Bronchial epithelial cell (primary cell): ENCODE data around the gene PARS2. TPM values are rescaled to one million over a fixed set of nuclear protein-coding genes. Genes with fewer than 3 reads are reported as not detected.

Experiments
- DNase-seq: peaks from one replicate; pipeline ENCODE4 v3.0.0-alpha.2; 2010; ENCODE audit warnings: low read depth
- FAIRE-seq: peaks from 2 replicates; lab custom pipeline; 2011; peaks lifted over from hg19 to GRCh38; lab: Jason Lieb, UNC
- H3K27me3 ChIP-seq: 2 replicates; pipeline ENCODE4 v1.5.1; 2011; ENCODE audit warnings: low read length; ENCODE audit not compliant: control insufficient read depth, insufficient read depth
- H3K36me3 ChIP-seq: 2 replicates; pipeline ENCODE4 v1.5.1; 2011; ENCODE audit warnings: low read length; ENCODE audit not compliant: control insufficient read depth, insufficient read depth
- H3K4me3 ChIP-seq: 2 replicates; pipeline ENCODE4 v1.5.1; 2011; ENCODE audit warnings: mild to moderate bottlenecking, low read depth, low read length, control low read depth
- total RNA-seq: library from RNA; depleted of rRNA; stranded (reverse); fragments of >200 nt; gene quantifications from 2 replicates; pipeline ENCODE4 v1.2.1, GENCODE V29; 2014
- TF ChIP-seq, protein P1 (sequence below): IDR thresholded peaks from 2 replicates; pipeline ENCODE4 v1.5.1; 2011; ENCODE audit warnings: mild to moderate bottlenecking, moderate library complexity, low read length, control low read depth, inconsistent platforms; ENCODE audit not compliant: insufficient read depth, severe bottlenecking

Gene PARS2
- total RNA-seq, 1 donor from 2014 or later = 5.3 TPM

DNA sequence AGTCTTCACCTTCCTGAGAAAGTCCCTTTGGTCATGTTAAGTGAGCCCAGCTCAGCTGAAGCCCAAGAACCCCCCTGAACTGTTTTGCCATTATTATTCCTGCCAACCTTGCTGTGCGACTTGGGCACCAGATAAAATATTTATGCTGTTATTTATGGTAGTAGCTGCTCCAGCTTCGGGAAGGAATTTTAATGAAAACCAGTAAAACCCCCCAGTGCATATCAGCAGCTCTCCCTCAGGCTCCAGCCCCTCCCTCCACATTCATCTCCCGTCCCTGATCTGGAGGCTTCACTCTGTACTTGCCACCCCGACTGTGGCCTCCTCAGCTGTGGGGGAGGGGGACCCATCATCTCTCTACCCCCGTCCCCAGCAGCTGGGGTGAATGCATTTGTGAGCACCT, 24.1 kb upstream of the PARS2 start:
- Histone ChIP-seq H3K4me3 (no peak overlapping the region), H3K27me3 (no peaks in the 10 kb centered on the region), H3K36me3 (peaks cover 1% of the 10 kb centered on the region)
- FAIRE-seq (no peak), DNase-seq (no peak)
- TF ChIP-seq, protein P1, sequence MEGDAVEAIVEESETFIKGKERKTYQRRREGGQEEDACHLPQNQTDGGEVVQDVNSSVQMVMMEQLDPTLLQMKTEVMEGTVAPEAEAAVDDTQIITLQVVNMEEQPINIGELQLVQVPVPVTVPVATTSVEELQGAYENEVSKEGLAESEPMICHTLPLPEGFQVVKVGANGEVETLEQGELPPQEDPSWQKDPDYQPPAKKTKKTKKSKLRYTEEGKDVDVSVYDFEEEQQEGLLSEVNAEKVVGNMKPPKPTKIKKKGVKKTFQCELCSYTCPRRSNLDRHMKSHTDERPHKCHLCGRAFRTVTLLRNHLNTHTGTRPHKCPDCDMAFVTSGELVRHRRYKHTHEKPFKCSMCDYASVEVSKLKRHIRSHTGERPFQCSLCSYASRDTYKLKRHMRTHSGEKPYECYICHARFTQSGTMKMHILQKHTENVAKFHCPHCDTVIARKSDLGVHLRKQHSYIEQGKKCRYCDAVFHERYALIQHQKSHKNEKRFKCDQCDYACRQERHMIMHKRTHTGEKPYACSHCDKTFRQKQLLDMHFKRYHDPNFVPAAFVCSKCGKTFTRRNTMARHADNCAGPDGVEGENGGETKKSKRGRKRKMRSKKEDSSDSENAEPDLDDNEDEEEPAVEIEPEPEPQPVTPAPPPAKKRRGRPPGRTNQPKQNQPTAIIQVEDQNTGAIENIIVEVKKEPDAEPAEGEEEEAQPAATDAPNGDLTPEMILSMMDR = no peak

- Histone ChIP-seq H3K27me3 (no peaks in the 10 kb centered on the region), H3K4me3 (no peak overlapping the region), H3K36me3 (peaks cover 1% of the 10 kb centered on the region)
- FAIRE-seq = no peak
- TF ChIP-seq, protein P1 = no peak
- no peak for DNase-seq
These were observed 23.3 kb upstream of the PARS2 start for GRCh38 chr1:54787604-54788003.

GRCh38 chr1:54786778-54787177, 22.5 kb upstream of the PARS2 start:
- Histone ChIP-seq H3K4me3 (no peak overlapping the region), H3K27me3 (no peaks in the 10 kb centered on the region), H3K36me3 (peaks cover 3% of the 10 kb centered on the region)
- TF ChIP-seq, protein P1 = no peak
- DNase-seq (no peak), FAIRE-seq (no peak)

DNA sequence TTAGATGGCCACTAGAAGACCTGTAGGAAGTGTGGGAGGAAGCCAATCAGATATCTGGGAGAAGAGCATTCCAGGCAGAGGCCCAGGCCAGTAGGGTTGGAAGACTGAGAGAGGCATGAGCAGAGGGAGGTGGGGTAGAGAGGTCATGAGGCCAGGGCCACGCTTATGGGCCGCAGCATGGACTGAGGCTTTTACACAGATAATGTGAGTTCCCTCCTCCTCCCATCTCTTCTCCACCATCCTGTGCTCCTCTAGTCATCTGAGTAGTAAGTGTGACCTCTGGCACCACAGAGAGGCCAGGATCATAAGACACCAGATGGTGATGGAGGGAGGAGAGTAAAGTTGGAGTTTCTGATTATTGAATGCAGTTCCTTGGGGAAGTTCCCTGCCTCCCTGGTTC, 19.7 kb upstream of the PARS2 start:
- Histone ChIP-seq H3K27me3 (no peaks in the 10 kb centered on the region), H3K4me3 (no peak overlapping the region), H3K36me3 (peaks cover 3% of the 10 kb centered on the region)
- no peak for FAIRE-seq
- TF ChIP-seq, protein P1 = no peak
- DNase-seq = no peak

- FAIRE-seq (no peak), DNase-seq (no peak)
- TF ChIP-seq, protein P1 = no peak
- Histone ChIP-seq H3K36me3 (peaks cover 3% of the 10 kb centered on the region), H3K27me3 (no peaks in the 10 kb centered on the region), H3K4me3 (no peak overlapping the region)
These were observed 18.3 kb upstream of the PARS2 start for GRCh38 chr1:54782588-54782987.

GRCh38 chr1:54782156-54782555, 17.8 kb upstream of the PARS2 start:
- peak; percentile 36 for FAIRE-seq
- DNase-seq = no peak
- Histone ChIP-seq H3K27me3 (no peaks in the 10 kb centered on the region), H3K4me3 (no peak overlapping the region), H3K36me3 (peaks cover 3% of the 10 kb centered on the region)
- TF ChIP-seq, protein P1 = no peak
